Lower lobe of right lung (tissue), 2 donors: ENCODE data around the gene CD28. TPM values are rescaled to one million over a fixed set of nuclear protein-coding genes. Genes with fewer than 3 reads are reported as not detected.

Experiments used
- ATAC-seq, 2 donors: fragments of 200-7000 bp; cut with Tn5 transposase; one replicate each; pipeline ENCODE4 v1.9.1; 2020 to 2022; ENCODE audit warnings: mild to moderate bottlenecking in 2 of 2, moderate library complexity in 2 of 2
- DNase-seq: peaks from one replicate; pipeline ENCODE4 v3.0.0-alpha.2; 2020
- H3K27ac ChIP-seq: fragments of 200-600 bp; one replicate; pipeline ENCODE4 v1.8.0; 2022
- H3K27me3 ChIP-seq: fragments of 200-600 bp; one replicate; pipeline ENCODE4 v1.8.0; 2022; ENCODE audit warnings: low read depth
- H3K36me3 ChIP-seq: fragments of 200-600 bp; one replicate; pipeline ENCODE4 v1.8.0; 2022; ENCODE audit warnings: mild to moderate bottlenecking
- H3K4me1 ChIP-seq: fragments of 200-600 bp; one replicate; pipeline ENCODE4 v1.8.0; 2022
- H3K4me3 ChIP-seq: fragments of 200-600 bp; one replicate; pipeline ENCODE4 v1.8.0; 2022; ENCODE audit warnings: mild to moderate bottlenecking
- H3K9me3 ChIP-seq: fragments of 200-600 bp; one replicate; pipeline ENCODE4 v1.8.0; 2022
- CTCF ChIP-seq: fragments of 200-600 bp; IDR thresholded peaks from one replicate; pipeline ENCODE4 v1.8.0; 2022; ENCODE audit warnings: antibody characterized with exemption, mild to moderate bottlenecking
- intact Hi-C: fragments of 100-400 bp; cut with DNase I; formaldehyde crosslinking; loops from one replicate; pipeline ENCODE4 v1.11.0; 2022
- total RNA-seq: library from RNA; stranded (reverse); fragmentation: NEBNext Ultra II Directional; extraction: Animal tissue kit (Norgen Biotek cat#: 25700); gene quantifications from one replicate; pipeline ENCODE4 v1.2.1, GENCODE V29; 2021
- donor health status: DM: no; HTN: yes; CAD: no; lungs with severe emphysema.

CD28 gene
- total RNA-seq, 1 donor from 2014 or later = 2.2 TPM

DNA sequence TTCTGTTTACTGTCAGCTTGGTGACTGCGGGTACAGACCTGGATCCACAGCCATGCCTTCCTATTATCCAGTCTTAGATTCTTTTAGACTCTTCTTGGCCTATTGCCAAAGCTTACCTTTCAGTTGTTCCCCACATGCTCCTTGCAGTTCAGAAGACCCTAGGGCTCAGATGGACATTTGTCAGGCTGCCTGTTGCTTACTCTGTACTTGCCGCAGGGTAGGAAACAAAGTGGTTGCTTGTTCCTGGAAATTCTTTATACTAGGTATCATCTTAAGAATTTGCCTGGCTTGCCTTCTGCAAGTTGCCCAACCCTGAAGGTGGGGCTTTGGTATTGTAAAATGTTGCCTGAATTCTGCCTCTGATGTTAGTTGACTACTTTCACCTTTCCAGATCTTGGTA lies 24.4 kb downstream of the CD28 start:
- no peaks in the 10 kb centered on the region for H3K4me1 ChIP-seq
- ATAC-seq (no peak), DNase-seq (no peak)
- no peak overlapping the region for H3K4me3 ChIP-seq
- no peaks in the 10 kb centered on the region for H3K27me3 ChIP-seq
- no peak overlapping the region for H3K27ac ChIP-seq
- TF ChIP-seq CTCF = no peak
- no peaks in the 10 kb centered on the region for H3K9me3 ChIP-seq
- intact Hi-C loops = no loop called here
- H3K36me3 ChIP-seq = no peaks in the 10 kb centered on the region

- no peak for ATAC-seq
- TF ChIP-seq CTCF = no peak
- no peak overlapping the region for H3K4me3 ChIP-seq
Measured at GRCh38 chr2:203732092-203732952, 25.9 kb downstream of the CD28 start.

DNA sequence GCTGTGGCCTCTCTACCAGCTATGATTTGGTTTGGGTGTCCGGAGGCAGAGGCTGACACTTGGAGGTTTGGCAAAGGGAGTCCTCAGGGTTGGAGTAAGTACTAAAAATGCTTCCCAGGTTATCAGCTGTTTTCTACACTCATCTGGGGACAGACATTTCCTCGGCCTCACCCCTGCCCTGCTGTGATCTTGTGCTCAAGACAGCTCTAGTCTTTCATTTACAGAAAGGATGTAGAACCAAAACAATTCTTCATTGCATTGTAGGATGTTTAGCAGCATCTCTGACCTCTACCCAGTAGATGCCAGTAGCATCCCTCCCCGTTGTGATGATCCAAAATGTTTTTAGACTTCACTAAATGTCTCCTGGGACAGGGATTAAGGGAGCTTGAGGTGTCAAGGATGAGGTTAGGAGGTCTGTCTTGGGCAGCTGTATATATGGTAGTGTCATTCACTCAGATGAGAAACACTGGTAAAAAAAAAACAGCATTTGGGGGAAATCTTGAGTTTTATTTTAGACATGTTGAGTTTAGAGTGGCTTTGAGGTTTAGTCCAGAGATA lies 26.6 kb downstream of the CD28 start:
- Histone ChIP-seq H3K4me1 (no peaks in the 10 kb centered on the region), H3K36me3 (no peaks in the 10 kb centered on the region), H3K9me3 (no peaks in the 10 kb centered on the region), H3K27me3 (no peaks in the 10 kb centered on the region), H3K4me3 (no peak overlapping the region), H3K27ac (no peak overlapping the region)
- DNase-seq = no peak
- no peak for ATAC-seq
- intact Hi-C loops = no loop called here
- TF ChIP-seq CTCF = no peak

More at GRCh38 chr2:203732092-203732952, 25.9 kb downstream of the CD28 start:
- H3K27ac ChIP-seq = no peak overlapping the region
- no peak for DNase-seq
- no peaks in the 10 kb centered on the region for H3K9me3 ChIP-seq
- intact Hi-C loops = no loop called here
- H3K4me1 ChIP-seq = no peaks in the 10 kb centered on the region
- no peaks in the 10 kb centered on the region for H3K27me3 ChIP-seq
- H3K36me3 ChIP-seq = no peaks in the 10 kb centered on the region

- Histone ChIP-seq H3K36me3 (no peaks in the 10 kb centered on the region), H3K4me3 (no peak overlapping the region), H3K4me1 (no peaks in the 10 kb centered on the region), H3K27ac (no peak overlapping the region), H3K9me3 (no peaks in the 10 kb centered on the region), H3K27me3 (no peaks in the 10 kb centered on the region)
- TF ChIP-seq CTCF = no peak
- intact Hi-C loops = no loop called here
- no peak for ATAC-seq
- DNase-seq = no peak
Measured at GRCh38 chr2:203733684-203734083, 27.2 kb downstream of the CD28 start.

- Histone ChIP-seq H3K9me3 (no peaks in the 10 kb centered on the region), H3K4me3 (no peak overlapping the region), H3K27me3 (no peaks in the 10 kb centered on the region), H3K27ac (no peak overlapping the region), H3K36me3 (no peaks in the 10 kb centered on the region), H3K4me1 (no peaks in the 10 kb centered on the region)
- no peak for ATAC-seq
- no peak for DNase-seq
- intact Hi-C loops = no loop called here
- TF ChIP-seq CTCF = no peak
Measured at GRCh38 chr2:203734276-203734983, 28.0 kb downstream of the CD28 start.
